H9 (cell line): ENCODE results near the gene NUTF2. TPM values are rescaled to one million over a fixed set of nuclear protein-coding genes. Genes with fewer than 3 reads are reported as not detected.

Source experiments
- DNase-seq: peaks from one replicate; pipeline ENCODE4 v3.0.0-alpha.2; 2017
- H2AFZ ChIP-seq: one replicate; pipeline ENCODE4 v1.6.1; 2013; ENCODE audit warnings: mild to moderate bottlenecking, low read length, control low read depth, moderate library complexity
- H2AK5ac ChIP-seq: 2 replicates; pipeline ENCODE4 v1.6.1; 2013; ENCODE audit warnings: low read length, control low read depth, mixed read lengths; ENCODE audit not compliant: insufficient read length
- H2BK120ac ChIP-seq: one replicate; pipeline ENCODE4 v1.6.1; 2013; ENCODE audit warnings: low read depth, mild to moderate bottlenecking, low read length, control low read depth, inconsistent platforms; ENCODE audit not compliant: poor library complexity, severe bottlenecking
- H2BK12ac ChIP-seq: 2 replicates; pipeline ENCODE4 v1.6.1; 2013; ENCODE audit warnings: low read length, control low read depth, mixed read lengths, low read depth; ENCODE audit not compliant: insufficient read length
- H2BK15ac ChIP-seq: 2 replicates; pipeline ENCODE4 v1.6.1; 2013; ENCODE audit warnings: low read depth, low read length, control low read depth
- H2BK20ac ChIP-seq: one replicate; pipeline ENCODE4 v1.6.1; 2013; ENCODE audit warnings: low read depth, mild to moderate bottlenecking, low read length, control low read depth, inconsistent platforms; ENCODE audit not compliant: poor library complexity, severe bottlenecking
- H2BK5ac ChIP-seq: 2 replicates; pipeline ENCODE4 v1.6.1; 2013; ENCODE audit warnings: low read length, control low read depth, mixed read lengths; ENCODE audit not compliant: insufficient read length
- H3K14ac ChIP-seq: 2 replicates; pipeline ENCODE4 v1.6.1; 2013; ENCODE audit warnings: low read length, control low read depth; ENCODE audit not compliant: insufficient read depth
- H3K18ac ChIP-seq: 2 replicates; pipeline ENCODE4 v1.6.1; 2013; ENCODE audit warnings: low read depth, mild to moderate bottlenecking, mixed read lengths, low read length, control low read depth; ENCODE audit not compliant: insufficient read length
- H3K23ac ChIP-seq: 2 replicates; pipeline ENCODE4 v1.6.1; 2013; ENCODE audit warnings: low read length, control low read depth, mixed read lengths, low read depth; ENCODE audit not compliant: insufficient read length
- H3K23me2 ChIP-seq: 2 replicates; pipeline ENCODE4 v1.6.1; 2013; ENCODE audit warnings: low read depth, mild to moderate bottlenecking, mixed read lengths, low read length, control low read depth; ENCODE audit not compliant: insufficient read length, poor library complexity, severe bottlenecking
- H3K27ac ChIP-seq: 2 replicates; pipeline ENCODE4 v1.5.1; 2013; ENCODE audit warnings: low read length, control low read depth, mixed read lengths, low read depth; ENCODE audit not compliant: insufficient read length
- H3K27me3 ChIP-seq: 2 replicates; pipeline ENCODE4 v1.6.1; 2013; ENCODE audit warnings: low read length, control low read depth, inconsistent platforms; ENCODE audit not compliant: insufficient read depth
- H3K4ac ChIP-seq: 2 replicates; pipeline ENCODE4 v1.6.1; 2013; ENCODE audit warnings: low read depth, mild to moderate bottlenecking, control low read depth, inconsistent platforms, low read length, moderate library complexity
- H3K4me1 ChIP-seq: 2 replicates; pipeline ENCODE4 v1.6.1; 2013; ENCODE audit warnings: low read length, control low read depth, inconsistent platforms; ENCODE audit not compliant: insufficient read depth
- H3K4me2 ChIP-seq: 2 replicates; pipeline ENCODE4 v1.6.1; 2013; ENCODE audit warnings: low read length, control low read depth, mixed read lengths; ENCODE audit not compliant: insufficient read length, insufficient read depth
- H3K56ac ChIP-seq: 2 replicates; pipeline ENCODE4 v1.6.1; 2013; ENCODE audit warnings: low read depth, mild to moderate bottlenecking, mixed read lengths, low read length, control low read depth; ENCODE audit not compliant: insufficient read length
- H3K79me1 ChIP-seq: 2 replicates; pipeline ENCODE4 v1.6.1; 2013; ENCODE audit warnings: low read depth, mild to moderate bottlenecking, moderate library complexity, low read length, control low read depth, inconsistent platforms; ENCODE audit not compliant: insufficient read depth, poor library complexity, severe bottlenecking
- H3K79me2 ChIP-seq: 2 replicates; pipeline ENCODE4 v1.6.1; 2013; ENCODE audit warnings: low read length, control low read depth, inconsistent platforms; ENCODE audit not compliant: insufficient read depth
- H3K9ac ChIP-seq: 2 replicates; pipeline ENCODE4 v1.6.1; 2013; ENCODE audit warnings: low read length, control low read depth, mixed read lengths; ENCODE audit not compliant: insufficient read length; ENCODE audit errors: extremely low read depth
- H3K9me3 ChIP-seq: one replicate; pipeline ENCODE4 v1.6.1; 2013; ENCODE audit warnings: low read depth, low read length, inconsistent platforms; ENCODE audit not compliant: control insufficient read depth
- H3T11ph ChIP-seq: one replicate; pipeline ENCODE4 v1.6.1; 2013; ENCODE audit warnings: mild to moderate bottlenecking, low read length, control low read depth, inconsistent platforms
- H4K20me1 ChIP-seq: one replicate; pipeline ENCODE4 v1.6.1; 2013; ENCODE audit not compliant: control insufficient read depth, insufficient read length, insufficient read depth
- H4K5ac ChIP-seq: 2 replicates; pipeline ENCODE4 v1.6.1; 2013; ENCODE audit warnings: low read depth, mild to moderate bottlenecking, mixed read lengths, low read length, control low read depth; ENCODE audit not compliant: insufficient read length
- H4K8ac ChIP-seq: replicated peaks from 2 replicates; pipeline ENCODE4 v1.6.1; 2013; ENCODE audit warnings: low read length, control low read depth, mixed read lengths, low read depth; ENCODE audit not compliant: insufficient read length
- H4K91ac ChIP-seq: 2 replicates; pipeline ENCODE4 v1.6.1; 2013; ENCODE audit warnings: low read depth, mild to moderate bottlenecking, moderate library complexity, mixed read lengths, low read length, control low read depth; ENCODE audit not compliant: insufficient read length
- H3K27ac Mint-ChIP-seq, 3 experiments: 2 replicates in 2 of 3; 3 replicates in 1 of 3; pipeline ENCODE4 v1.8.0; 2020 to 2021; ENCODE audit warnings: mixed read lengths in 3 of 3, mild to moderate bottlenecking in 1 of 3, moderate library complexity in 1 of 3
- H3K27me3 Mint-ChIP-seq: 2 replicates; pipeline ENCODE4 v1.8.0; 2021; ENCODE audit warnings: low read depth, mild to moderate bottlenecking, moderate library complexity, mixed read lengths
- H3K36me3 Mint-ChIP-seq, 3 experiments: 2 replicates in 2 of 3; 3 replicates in 1 of 3; pipeline ENCODE4 v1.8.0; 2020 to 2021; ENCODE audit warnings: low read depth in 3 of 3, mixed read lengths in 3 of 3; ENCODE audit not compliant: insufficient read depth in 1 of 3
- H3K4me1 Mint-ChIP-seq, 2 experiments: 2 replicates each; pipeline ENCODE4 v1.8.0; 2020; ENCODE audit warnings: mixed read lengths in 2 of 2
- H3K4me3 Mint-ChIP-seq, 2 experiments: 2 replicates in 1 of 2; 3 replicates in 1 of 2; pipeline ENCODE4 v1.8.0; 2020 to 2021; ENCODE audit warnings: mild to moderate bottlenecking in 2 of 2, mixed read lengths in 2 of 2, moderate library complexity in 1 of 2
- H3K9me3 Mint-ChIP-seq, 2 experiments: 2 replicates in 1 of 2; 3 replicates in 1 of 2; pipeline ENCODE4 v1.8.0; 2020; ENCODE audit warnings: mild to moderate bottlenecking in 2 of 2, mixed read lengths in 2 of 2, moderate library complexity in 1 of 2
- WGBS: extraction: QIAGEN DNeasy Blood & Tissue Kit; methylation state at CpG from one replicate; pipeline ENCODE4 v1.1.7; 2013; ENCODE audit warnings: missing lambda C conversion rate, low lambda C conversion rate, mixed read lengths; ENCODE audit not compliant: insufficient read length; ENCODE audit errors: extremely low coverage; 5-methylcytosine and 5-hydroxymethylcytosine counted together
- total RNA-seq: library from RNA; stranded (reverse); gene quantifications from 2 replicates; pipeline ENCODE4 v1.2.1, GENCODE V29; 2021
- TF ChIP-seq, protein P1 (sequence below): fragments of 200-600 bp; sonication (generic); conservative IDR thresholded peaks from 3 replicates; pipeline ENCODE4 v1.8.0; 2021; ENCODE audit warnings: antibody characterized with exemption, mild to moderate bottlenecking

Gene NUTF2
- total RNA-seq, 1 experiment from 2014 or later, result 198 TPM

DNA sequence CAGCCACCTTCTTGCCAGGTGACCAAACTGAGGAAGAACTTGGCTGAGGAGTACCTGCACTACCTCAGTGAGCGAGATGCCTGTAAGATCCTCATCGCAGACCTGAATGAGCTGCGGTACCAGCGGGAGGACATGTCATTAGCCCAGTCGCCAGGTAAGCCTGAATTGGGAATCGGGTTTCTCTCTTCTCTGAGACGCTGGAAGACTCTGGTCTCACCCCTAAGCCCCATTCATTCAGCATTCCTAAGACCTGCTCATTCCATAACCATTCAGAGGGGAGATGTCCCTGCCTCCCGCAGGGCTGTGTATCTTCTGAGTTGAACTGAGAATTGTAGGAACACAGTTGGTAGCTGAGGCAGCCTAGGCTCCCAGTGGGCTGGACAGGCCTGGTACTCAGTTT lies 21.6 kb upstream of the NUTF2 start:
- no peak overlapping the region for H2BK120ac ChIP-seq
- H4K20me1 ChIP-seq, result no peaks in the 10 kb centered on the region
- peaks cover 14 to 43% (median 43%) of the 10 kb centered on the region in 3 experiments; a peak in 6 of 7 replicates for H3K36me3 Mint-ChIP-seq
- H4K91ac ChIP-seq, result no peak overlapping the region
- no peak overlapping the region for H3K4ac ChIP-seq
- no peak overlapping the region for H2BK12ac ChIP-seq
- no peak overlapping the region for H2BK20ac ChIP-seq
- no peak overlapping the region for H3T11ph ChIP-seq
- no peaks in the 10 kb centered on the region for H3K79me2 ChIP-seq
- H3K23ac ChIP-seq, result no peak overlapping the region
- no peak overlapping the region for H3K4me2 ChIP-seq
- H3K23me2 ChIP-seq, result no peaks in the 10 kb centered on the region
- no peak overlapping the region for H3K27ac ChIP-seq
- H2AFZ ChIP-seq, result no peak overlapping the region
- no peak overlapping the region for H3K18ac ChIP-seq
- no peak overlapping the region for H2AK5ac ChIP-seq
- H3K27me3 Mint-ChIP-seq, result peaks cover 2% of the 10 kb centered on the region; the same call in 1 of the 2 replicates
- no peak overlapping the region for H4K8ac ChIP-seq
- no peak overlapping the region for H3K56ac ChIP-seq
- peaks cover 12 to 15% of the 10 kb centered on the region in 2 experiments for H3K4me1 Mint-ChIP-seq
- H3K27ac Mint-ChIP-seq, result peak overlapping the region in 1 of 3 experiments; percentile 29; a peak in 3 of 7 replicates
- no peaks in the 10 kb centered on the region for H3K27me3 ChIP-seq
- no peak overlapping the region for H2BK5ac ChIP-seq
- no peak for DNase-seq
- H3K79me1 ChIP-seq, result no peaks in the 10 kb centered on the region
- H3K14ac ChIP-seq, result no peak overlapping the region
- H4K5ac ChIP-seq, result no peak overlapping the region
- H3K4me1 ChIP-seq, result no peaks in the 10 kb centered on the region
- H3K9me3 Mint-ChIP-seq, result no peaks in the 10 kb centered on the region
- H2BK15ac ChIP-seq, result no peak overlapping the region
- H3K4me3 Mint-ChIP-seq, result no peak overlapping the region
- WGBS, result no CpG with 5 or more reads among the region's 8 CpGs
- no peaks in the 10 kb centered on the region for H3K9me3 ChIP-seq
- H3K9ac ChIP-seq, result no peak overlapping the region
- TF ChIP-seq, protein P1, sequence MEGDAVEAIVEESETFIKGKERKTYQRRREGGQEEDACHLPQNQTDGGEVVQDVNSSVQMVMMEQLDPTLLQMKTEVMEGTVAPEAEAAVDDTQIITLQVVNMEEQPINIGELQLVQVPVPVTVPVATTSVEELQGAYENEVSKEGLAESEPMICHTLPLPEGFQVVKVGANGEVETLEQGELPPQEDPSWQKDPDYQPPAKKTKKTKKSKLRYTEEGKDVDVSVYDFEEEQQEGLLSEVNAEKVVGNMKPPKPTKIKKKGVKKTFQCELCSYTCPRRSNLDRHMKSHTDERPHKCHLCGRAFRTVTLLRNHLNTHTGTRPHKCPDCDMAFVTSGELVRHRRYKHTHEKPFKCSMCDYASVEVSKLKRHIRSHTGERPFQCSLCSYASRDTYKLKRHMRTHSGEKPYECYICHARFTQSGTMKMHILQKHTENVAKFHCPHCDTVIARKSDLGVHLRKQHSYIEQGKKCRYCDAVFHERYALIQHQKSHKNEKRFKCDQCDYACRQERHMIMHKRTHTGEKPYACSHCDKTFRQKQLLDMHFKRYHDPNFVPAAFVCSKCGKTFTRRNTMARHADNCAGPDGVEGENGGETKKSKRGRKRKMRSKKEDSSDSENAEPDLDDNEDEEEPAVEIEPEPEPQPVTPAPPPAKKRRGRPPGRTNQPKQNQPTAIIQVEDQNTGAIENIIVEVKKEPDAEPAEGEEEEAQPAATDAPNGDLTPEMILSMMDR, result no peak
